H9 (cell line): ENCODE results near the gene SLC2A9. TPM values are rescaled to one million over a fixed set of nuclear protein-coding genes. Genes with fewer than 3 reads are reported as not detected.

ENCODE experiments used
- DNase-seq: peaks from one replicate; pipeline ENCODE4 v3.0.0-alpha.2; 2017
- H2AFZ ChIP-seq: one replicate; pipeline ENCODE4 v1.6.1; 2013; ENCODE audit warnings: mild to moderate bottlenecking, low read length, control low read depth, moderate library complexity
- H2AK5ac ChIP-seq: 2 replicates; pipeline ENCODE4 v1.6.1; 2013; ENCODE audit warnings: low read length, control low read depth, mixed read lengths; ENCODE audit not compliant: insufficient read length
- H2BK120ac ChIP-seq: one replicate; pipeline ENCODE4 v1.6.1; 2013; ENCODE audit warnings: low read depth, mild to moderate bottlenecking, low read length, control low read depth, inconsistent platforms; ENCODE audit not compliant: poor library complexity, severe bottlenecking
- H2BK12ac ChIP-seq: 2 replicates; pipeline ENCODE4 v1.6.1; 2013; ENCODE audit warnings: low read length, control low read depth, mixed read lengths, low read depth; ENCODE audit not compliant: insufficient read length
- H2BK15ac ChIP-seq: 2 replicates; pipeline ENCODE4 v1.6.1; 2013; ENCODE audit warnings: low read depth, low read length, control low read depth
- H2BK20ac ChIP-seq: one replicate; pipeline ENCODE4 v1.6.1; 2013; ENCODE audit warnings: low read depth, mild to moderate bottlenecking, low read length, control low read depth, inconsistent platforms; ENCODE audit not compliant: poor library complexity, severe bottlenecking
- H2BK5ac ChIP-seq: 2 replicates; pipeline ENCODE4 v1.6.1; 2013; ENCODE audit warnings: low read length, control low read depth, mixed read lengths; ENCODE audit not compliant: insufficient read length
- H3K14ac ChIP-seq: 2 replicates; pipeline ENCODE4 v1.6.1; 2013; ENCODE audit warnings: low read length, control low read depth; ENCODE audit not compliant: insufficient read depth
- H3K18ac ChIP-seq: 2 replicates; pipeline ENCODE4 v1.6.1; 2013; ENCODE audit warnings: low read depth, mild to moderate bottlenecking, mixed read lengths, low read length, control low read depth; ENCODE audit not compliant: insufficient read length
- H3K23ac ChIP-seq: 2 replicates; pipeline ENCODE4 v1.6.1; 2013; ENCODE audit warnings: low read length, control low read depth, mixed read lengths, low read depth; ENCODE audit not compliant: insufficient read length
- H3K23me2 ChIP-seq: 2 replicates; pipeline ENCODE4 v1.6.1; 2013; ENCODE audit warnings: low read depth, mild to moderate bottlenecking, mixed read lengths, low read length, control low read depth; ENCODE audit not compliant: insufficient read length, poor library complexity, severe bottlenecking
- H3K27ac ChIP-seq: 2 replicates; pipeline ENCODE4 v1.5.1; 2013; ENCODE audit warnings: low read length, control low read depth, mixed read lengths, low read depth; ENCODE audit not compliant: insufficient read length
- H3K27me3 ChIP-seq: 2 replicates; pipeline ENCODE4 v1.6.1; 2013; ENCODE audit warnings: low read length, control low read depth, inconsistent platforms; ENCODE audit not compliant: insufficient read depth
- H3K4ac ChIP-seq: 2 replicates; pipeline ENCODE4 v1.6.1; 2013; ENCODE audit warnings: low read depth, mild to moderate bottlenecking, control low read depth, inconsistent platforms, low read length, moderate library complexity
- H3K4me1 ChIP-seq: 2 replicates; pipeline ENCODE4 v1.6.1; 2013; ENCODE audit warnings: low read length, control low read depth, inconsistent platforms; ENCODE audit not compliant: insufficient read depth
- H3K4me2 ChIP-seq: 2 replicates; pipeline ENCODE4 v1.6.1; 2013; ENCODE audit warnings: low read length, control low read depth, mixed read lengths; ENCODE audit not compliant: insufficient read length, insufficient read depth
- H3K56ac ChIP-seq: 2 replicates; pipeline ENCODE4 v1.6.1; 2013; ENCODE audit warnings: low read depth, mild to moderate bottlenecking, mixed read lengths, low read length, control low read depth; ENCODE audit not compliant: insufficient read length
- H3K79me1 ChIP-seq: 2 replicates; pipeline ENCODE4 v1.6.1; 2013; ENCODE audit warnings: low read depth, mild to moderate bottlenecking, moderate library complexity, low read length, control low read depth, inconsistent platforms; ENCODE audit not compliant: insufficient read depth, poor library complexity, severe bottlenecking
- H3K79me2 ChIP-seq: 2 replicates; pipeline ENCODE4 v1.6.1; 2013; ENCODE audit warnings: low read length, control low read depth, inconsistent platforms; ENCODE audit not compliant: insufficient read depth
- H3K9ac ChIP-seq: 2 replicates; pipeline ENCODE4 v1.6.1; 2013; ENCODE audit warnings: low read length, control low read depth, mixed read lengths; ENCODE audit not compliant: insufficient read length; ENCODE audit errors: extremely low read depth
- H3K9me3 ChIP-seq: one replicate; pipeline ENCODE4 v1.6.1; 2013; ENCODE audit warnings: low read depth, low read length, inconsistent platforms; ENCODE audit not compliant: control insufficient read depth
- H3T11ph ChIP-seq: one replicate; pipeline ENCODE4 v1.6.1; 2013; ENCODE audit warnings: mild to moderate bottlenecking, low read length, control low read depth, inconsistent platforms
- H4K20me1 ChIP-seq: one replicate; pipeline ENCODE4 v1.6.1; 2013; ENCODE audit not compliant: control insufficient read depth, insufficient read length, insufficient read depth
- H4K5ac ChIP-seq: 2 replicates; pipeline ENCODE4 v1.6.1; 2013; ENCODE audit warnings: low read depth, mild to moderate bottlenecking, mixed read lengths, low read length, control low read depth; ENCODE audit not compliant: insufficient read length
- H4K8ac ChIP-seq: replicated peaks from 2 replicates; pipeline ENCODE4 v1.6.1; 2013; ENCODE audit warnings: low read length, control low read depth, mixed read lengths, low read depth; ENCODE audit not compliant: insufficient read length
- H4K91ac ChIP-seq: 2 replicates; pipeline ENCODE4 v1.6.1; 2013; ENCODE audit warnings: low read depth, mild to moderate bottlenecking, moderate library complexity, mixed read lengths, low read length, control low read depth; ENCODE audit not compliant: insufficient read length
- H3K27ac Mint-ChIP-seq, 3 experiments: 2 replicates in 2 of 3; 3 replicates in 1 of 3; pipeline ENCODE4 v1.8.0; 2020 to 2021; ENCODE audit warnings: mixed read lengths in 3 of 3, mild to moderate bottlenecking in 1 of 3, moderate library complexity in 1 of 3
- H3K27me3 Mint-ChIP-seq: 2 replicates; pipeline ENCODE4 v1.8.0; 2021; ENCODE audit warnings: low read depth, mild to moderate bottlenecking, moderate library complexity, mixed read lengths
- H3K36me3 Mint-ChIP-seq, 3 experiments: 2 replicates in 2 of 3; 3 replicates in 1 of 3; pipeline ENCODE4 v1.8.0; 2020 to 2021; ENCODE audit warnings: low read depth in 3 of 3, mixed read lengths in 3 of 3; ENCODE audit not compliant: insufficient read depth in 1 of 3
- H3K4me1 Mint-ChIP-seq, 2 experiments: 2 replicates each; pipeline ENCODE4 v1.8.0; 2020; ENCODE audit warnings: mixed read lengths in 2 of 2
- H3K4me3 Mint-ChIP-seq, 2 experiments: 2 replicates in 1 of 2; 3 replicates in 1 of 2; pipeline ENCODE4 v1.8.0; 2020 to 2021; ENCODE audit warnings: mild to moderate bottlenecking in 2 of 2, mixed read lengths in 2 of 2, moderate library complexity in 1 of 2
- H3K9me3 Mint-ChIP-seq, 2 experiments: 2 replicates in 1 of 2; 3 replicates in 1 of 2; pipeline ENCODE4 v1.8.0; 2020; ENCODE audit warnings: mild to moderate bottlenecking in 2 of 2, mixed read lengths in 2 of 2, moderate library complexity in 1 of 2
- WGBS: extraction: QIAGEN DNeasy Blood & Tissue Kit; methylation state at CpG from one replicate; pipeline ENCODE4 v1.1.7; 2013; ENCODE audit warnings: missing lambda C conversion rate, low lambda C conversion rate, mixed read lengths; ENCODE audit not compliant: insufficient read length; ENCODE audit errors: extremely low coverage; 5-methylcytosine and 5-hydroxymethylcytosine counted together
- total RNA-seq: library from RNA; stranded (reverse); gene quantifications from 2 replicates; pipeline ENCODE4 v1.2.1, GENCODE V29; 2021
- TF ChIP-seq, protein P1 (sequence below): fragments of 200-600 bp; sonication (generic); conservative IDR thresholded peaks from 3 replicates; pipeline ENCODE4 v1.8.0; 2021; ENCODE audit warnings: antibody characterized with exemption, mild to moderate bottlenecking

Gene SLC2A9
- total RNA-seq, 1 experiment from 2014 or later = 0.79 TPM

- Histone ChIP-seq H2AFZ (no peak overlapping the region), H3K14ac (no peak overlapping the region), H4K91ac (no peak overlapping the region), H3K23me2 (no peaks in the 10 kb centered on the region), H3K79me1 (no peaks in the 10 kb centered on the region), H3K9me3 (no peaks in the 10 kb centered on the region), H2BK5ac (no peak overlapping the region), H3T11ph (no peak overlapping the region), H3K9ac (no peak overlapping the region), H3K27me3 (no peaks in the 10 kb centered on the region), H4K8ac (no peak overlapping the region), H3K27ac (no peak overlapping the region), H3K4me2 (no peak overlapping the region), H3K56ac (no peak overlapping the region), H2BK12ac (no peak overlapping the region), H3K4me1 (no peaks in the 10 kb centered on the region; the same call in 1 of the 2 replicates), H2BK120ac (no peak overlapping the region), H3K18ac (no peak overlapping the region), H2BK20ac (no peak overlapping the region), H4K5ac (no peak overlapping the region), H2BK15ac (no peak overlapping the region), H3K23ac (no peak overlapping the region), H3K4ac (no peak overlapping the region), H3K79me2 (no peaks in the 10 kb centered on the region), H2AK5ac (no peak overlapping the region), H4K20me1 (no peaks in the 10 kb centered on the region)
- peaks cover 0 to 4% (median 0%) of the 10 kb centered on the region in 3 experiments; a peak in 1 of 7 replicates for H3K36me3 Mint-ChIP-seq
- DNase-seq = peak; percentile 82
- H3K4me3 Mint-ChIP-seq = no peak overlapping the region
- H3K9me3 Mint-ChIP-seq = no peaks in the 10 kb centered on the region; a peak in 2 of 5 replicates
- H3K4me1 Mint-ChIP-seq = peaks cover 15 to 24% of the 10 kb centered on the region in 2 experiments
- TF ChIP-seq, protein P1, sequence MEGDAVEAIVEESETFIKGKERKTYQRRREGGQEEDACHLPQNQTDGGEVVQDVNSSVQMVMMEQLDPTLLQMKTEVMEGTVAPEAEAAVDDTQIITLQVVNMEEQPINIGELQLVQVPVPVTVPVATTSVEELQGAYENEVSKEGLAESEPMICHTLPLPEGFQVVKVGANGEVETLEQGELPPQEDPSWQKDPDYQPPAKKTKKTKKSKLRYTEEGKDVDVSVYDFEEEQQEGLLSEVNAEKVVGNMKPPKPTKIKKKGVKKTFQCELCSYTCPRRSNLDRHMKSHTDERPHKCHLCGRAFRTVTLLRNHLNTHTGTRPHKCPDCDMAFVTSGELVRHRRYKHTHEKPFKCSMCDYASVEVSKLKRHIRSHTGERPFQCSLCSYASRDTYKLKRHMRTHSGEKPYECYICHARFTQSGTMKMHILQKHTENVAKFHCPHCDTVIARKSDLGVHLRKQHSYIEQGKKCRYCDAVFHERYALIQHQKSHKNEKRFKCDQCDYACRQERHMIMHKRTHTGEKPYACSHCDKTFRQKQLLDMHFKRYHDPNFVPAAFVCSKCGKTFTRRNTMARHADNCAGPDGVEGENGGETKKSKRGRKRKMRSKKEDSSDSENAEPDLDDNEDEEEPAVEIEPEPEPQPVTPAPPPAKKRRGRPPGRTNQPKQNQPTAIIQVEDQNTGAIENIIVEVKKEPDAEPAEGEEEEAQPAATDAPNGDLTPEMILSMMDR = peak; percentile 62
- no peak overlapping the region for H3K27ac Mint-ChIP-seq
- no CpG with 5 or more reads among the region's 9 CpGs for WGBS
- H3K27me3 Mint-ChIP-seq = 0 out of 2 replicates have a peak, but pooled peaks cover 2% of the 10 kb centered on the region
These were observed 42.4 kb upstream of the SLC2A9 start for GRCh38 chr4:10063544-10064300.
